Pons (tissue), 1 donor: ENCODE results near the gene STAB2.
"Not testable (repeated sequence)": the region's sequence is repeated elsewhere in the genome, so short reads cannot be mapped to it uniquely, and the experiment has no call there.

Experiments
- DNase-seq: peaks from one replicate; pipeline ENCODE4 v3.0.0-alpha.2; 2016; ENCODE audit warnings: low spot score

Gene STAB2

GRCh38 chr12:103809154-103809553 is 222.1 kb downstream of the STAB2 start:
- DNase-seq, result no peak

DNA sequence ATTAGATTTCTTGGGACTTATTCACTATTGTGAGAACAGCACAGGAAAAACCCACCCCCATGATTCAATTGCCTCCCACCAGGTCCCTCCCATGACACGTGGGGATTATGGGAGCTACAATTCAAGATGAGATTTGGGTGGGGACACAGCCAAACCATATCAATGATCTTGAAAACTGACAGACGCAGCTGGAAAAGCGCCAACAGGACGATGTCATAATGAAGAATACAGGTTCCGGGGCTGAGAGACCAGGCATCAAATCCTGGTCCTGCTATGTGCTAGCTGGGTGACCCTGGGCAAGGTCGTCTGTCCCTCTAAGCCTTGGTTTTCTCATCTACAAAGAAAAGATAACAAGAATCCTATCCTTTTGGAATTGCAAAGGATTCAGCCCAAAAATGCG is 222.6 kb downstream of the STAB2 start:
- not testable (repeated sequence) for DNase-seq

GRCh38 chr12:103810111-103810510 is 223.0 kb downstream of the STAB2 start:
- DNase-seq, result no peak

DNA sequence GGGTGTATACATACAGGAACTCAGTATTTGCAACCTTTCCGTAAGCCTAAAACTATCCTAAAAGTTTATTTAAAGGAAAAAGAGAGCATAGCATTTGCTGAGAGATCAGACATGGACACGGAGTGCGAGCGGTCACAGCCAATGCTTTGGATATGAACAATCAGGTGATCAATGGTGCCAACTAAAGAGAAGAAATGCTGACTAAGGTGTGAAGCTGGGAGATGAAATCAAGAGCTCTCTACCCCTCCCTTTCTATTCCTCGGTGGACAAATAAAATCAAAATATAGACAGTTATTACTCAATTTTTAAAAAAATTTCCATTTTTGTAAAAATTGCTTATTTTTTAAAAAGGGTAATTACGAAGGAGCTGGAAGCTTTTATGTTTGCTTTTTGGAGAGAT is 224.7 kb downstream of the STAB2 start:
- no peak for DNase-seq

DNA sequence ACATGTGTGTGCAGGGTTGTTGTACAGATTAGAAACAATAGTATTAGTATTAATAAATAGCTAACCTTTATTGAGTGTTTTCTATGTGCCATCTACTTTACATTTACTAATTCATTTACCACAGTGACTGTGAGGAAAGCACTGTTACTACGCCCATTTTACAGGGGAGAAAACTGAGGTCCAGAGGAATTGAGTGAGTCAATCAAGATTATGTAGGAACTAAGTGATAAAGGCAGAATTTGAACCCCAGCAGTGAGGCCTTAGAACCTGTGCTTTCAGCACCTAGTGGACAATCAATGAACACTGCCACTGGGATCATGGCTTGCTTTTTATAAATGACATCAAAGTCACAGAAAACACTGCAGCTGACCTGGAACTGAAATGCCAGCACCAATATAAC is 225.7 kb downstream of the STAB2 start:
- DNase-seq, result no peak

- no peak for DNase-seq
Measured at GRCh38 chr12:103813426-103813825, 226.4 kb downstream of the STAB2 start.

- DNase-seq, result no peak
Measured at GRCh38 chr12:103813949-103814348, 226.9 kb downstream of the STAB2 start.

- no peak for DNase-seq
Measured at GRCh38 chr12:103814436-103814835, 227.4 kb downstream of the STAB2 start.
